Loucy (cell line): ENCODE data around the gene RAP1GDS1.

Experiments used
- H2AFZ ChIP-seq: fragments of 200-600 bp; sonication (generic); 2 replicates; pipeline ENCODE4 v1.6.0; 2016; ENCODE audit warnings: antibody characterized with exemption, mild to moderate bottlenecking, low read length, moderate library complexity
- H3F3A ChIP-seq: fragments of 200-600 bp; 2 replicates; pipeline ENCODE4 v1.6.0; 2016; ENCODE audit warnings: antibody characterized with exemption, low read depth, mild to moderate bottlenecking
- H3K27me3 ChIP-seq: fragments of 200-600 bp; sonication (generic); 2 replicates; pipeline ENCODE4 v1.6.1; 2014; ENCODE audit warnings: low read length, mild to moderate bottlenecking; ENCODE audit not compliant: insufficient read depth, poor library complexity, severe bottlenecking
- H3K36me3 ChIP-seq: fragments of 200-600 bp; sonication (generic); 2 replicates; pipeline ENCODE4 v1.6.1; 2016; ENCODE audit warnings: low read length; ENCODE audit not compliant: insufficient read depth
- H3K4me1 ChIP-seq: fragments of 200-600 bp; sonication (generic); 2 replicates; pipeline ENCODE4 v1.5.1; 2014; ENCODE audit warnings: low read length, mild to moderate bottlenecking; ENCODE audit not compliant: insufficient read depth, poor library complexity, severe bottlenecking
- H3K4me2 ChIP-seq: fragments of 200-600 bp; sonication (generic); 2 replicates; pipeline ENCODE4 v1.6.0; 2014; ENCODE audit warnings: antibody characterized with exemption, low read length, low read depth, mild to moderate bottlenecking; ENCODE audit not compliant: poor library complexity, severe bottlenecking
- H3K4me3 ChIP-seq: fragments of 200-600 bp; sonication (generic); 2 replicates; pipeline ENCODE4 v1.5.1; 2014; ENCODE audit warnings: low read length, mild to moderate bottlenecking, mixed read lengths; ENCODE audit not compliant: poor library complexity, severe bottlenecking
- H3K79me2 ChIP-seq: fragments of 200-600 bp; sonication (generic); 2 replicates; pipeline ENCODE4 v1.6.1; 2014; ENCODE audit warnings: low read length; ENCODE audit not compliant: insufficient read depth
- H3K9ac ChIP-seq: fragments of 200-600 bp; sonication (generic); 2 replicates; pipeline ENCODE4 v1.6.0; 2014; ENCODE audit warnings: mild to moderate bottlenecking, low read depth, low read length, moderate library complexity; ENCODE audit not compliant: poor library complexity, severe bottlenecking
- H3K9me2 ChIP-seq: fragments of 200-600 bp; sonication (generic); replicated peaks from 2 replicates; pipeline ENCODE4 v1.6.1; 2016; ENCODE audit warnings: low read depth, low read length, mixed read lengths
- H3K9me3 ChIP-seq: fragments of 200-600 bp; sonication (generic); 2 replicates; pipeline ENCODE4 v1.6.1; 2014; ENCODE audit warnings: mild to moderate bottlenecking, antibody characterized with exemption, low read length, low read depth; ENCODE audit not compliant: insufficient read depth
- H4K20me1 ChIP-seq: fragments of 200-600 bp; sonication (generic); 2 replicates; pipeline ENCODE4 v1.6.0; 2014; ENCODE audit warnings: antibody characterized with exemption, low read length, mild to moderate bottlenecking; ENCODE audit not compliant: insufficient read depth, poor library complexity, severe bottlenecking
- CTCF ChIP-seq: fragments of 200-600 bp; sonication (generic); conservative IDR thresholded peaks from 2 replicates; pipeline ENCODE4 v1.5.1; 2014; ENCODE audit warnings: mild to moderate bottlenecking, antibody characterized with exemption, low read length
- EZH2phosphoT487 ChIP-seq: fragments of 200-600 bp; IDR thresholded peaks from 2 replicates; pipeline ENCODE4 v1.6.1; 2018; ENCODE audit warnings: antibody characterized with exemption, mild to moderate bottlenecking, moderate library complexity, borderline replicate concordance

RAP1GDS1 gene

GRCh38 chr4:98310867-98311266 lies 49.7 kb downstream of the RAP1GDS1 start:
- Histone ChIP-seq H3K4me1 (no peaks in the 10 kb centered on the region), H2AFZ (no peak overlapping the region), H3K4me2 (no peak overlapping the region), H3K36me3 (peaks cover 5% of the 10 kb centered on the region), H3K9me3 (no peaks in the 10 kb centered on the region), H3K4me3 (no peak overlapping the region), H3K9me2 (no peaks in the 10 kb centered on the region), H3K79me2 (peaks cover 75% of the 10 kb centered on the region), H3K27me3 (no peaks in the 10 kb centered on the region), H3F3A (no peaks in the 10 kb centered on the region), H4K20me1 (no peaks in the 10 kb centered on the region), H3K9ac (no peak overlapping the region)
- TF ChIP-seq CTCF: no peak
- TF ChIP-seq EZH2phosphoT487: no peak

GRCh38 chr4:98311656-98312055 lies 50.5 kb downstream of the RAP1GDS1 start:
- H3K9me3 ChIP-seq: no peaks in the 10 kb centered on the region
- H3K9me2 ChIP-seq: no peaks in the 10 kb centered on the region
- no peak overlapping the region for H3K9ac ChIP-seq
- peaks cover 5% of the 10 kb centered on the region; the same call in 1 of the 2 replicates for H3K36me3 ChIP-seq
- H3K4me2 ChIP-seq: no peak overlapping the region
- peaks cover 69% of the 10 kb centered on the region for H3K79me2 ChIP-seq
- no peaks in the 10 kb centered on the region for H3K27me3 ChIP-seq
- H3F3A ChIP-seq: no peaks in the 10 kb centered on the region
- no peak for TF ChIP-seq EZH2phosphoT487
- no peak for TF ChIP-seq CTCF
- no peak overlapping the region for H2AFZ ChIP-seq
- H4K20me1 ChIP-seq: no peaks in the 10 kb centered on the region
- H3K4me3 ChIP-seq: no peak overlapping the region
- no peaks in the 10 kb centered on the region for H3K4me1 ChIP-seq

GRCh38 chr4:98314791-98315565 lies 53.8 kb downstream of the RAP1GDS1 start:
- H3K79me2 ChIP-seq: peaks cover 73% of the 10 kb centered on the region
- H3K36me3 ChIP-seq: peaks cover 13% of the 10 kb centered on the region; the same call in 1 of the 2 replicates
- H3K9me3 ChIP-seq: peaks cover 4% of the 10 kb centered on the region; the same call in 1 of the 2 replicates
- H3K4me1 ChIP-seq: no peaks in the 10 kb centered on the region
- H3K4me2 ChIP-seq: no peak overlapping the region
- TF ChIP-seq EZH2phosphoT487 (no peak), CTCF (no peak)
- no peaks in the 10 kb centered on the region for H3K27me3 ChIP-seq
- H3K9me2 ChIP-seq: no peaks in the 10 kb centered on the region
- no peak overlapping the region for H3K9ac ChIP-seq
- no peak overlapping the region for H3K4me3 ChIP-seq
- no peaks in the 10 kb centered on the region for H3F3A ChIP-seq
- H2AFZ ChIP-seq: no peak overlapping the region
- no peaks in the 10 kb centered on the region for H4K20me1 ChIP-seq
